IMR-90 (cell line): Measurements from ENCODE around the gene DGKH. TPM values are rescaled to one million over a fixed set of nuclear protein-coding genes. Genes with fewer than 3 reads are reported as not detected.

Source experiments
- ATAC-seq: fragments of 200-7000 bp; cut with Tn5 transposase; 2 replicates; pipeline ENCODE4 v1.9.1; 2020; ENCODE audit warnings: low read depth, mild to moderate bottlenecking, moderate library complexity
- BruUV-seq: library from RNA; stranded (reverse); fragments of 400-500 nt; replicated peaks from 2 replicates; lab custom pipeline; 2021; lab: Mats Ljungman, UMichigan
- CTCF ChIA-PET: fragments of 300-600 bp; formaldehyde crosslinking; extraction: SDS; loops from one replicate; lab custom pipeline; 2021; ENCODE audit warnings: antibody characterized with exemption; lab: Yijun Ruan, JAX
- POLR2A ChIA-PET: fragments of 300-600 bp; sonication (Branson Sonifier 250); formaldehyde crosslinking; loops from one replicate; lab custom pipeline; 2022; ENCODE audit warnings: antibody characterized with exemption; ENCODE audit not compliant: unreplicated experiment; lab: Charles Lee
- DNase-seq: peaks from one replicate; pipeline ENCODE4 v3.0.0; 2013
- H2AFZ ChIP-seq: replicated peaks from 2 replicates; pipeline ENCODE3; 2013; ENCODE audit warnings: low read length, mild to moderate bottlenecking; ENCODE audit not compliant: poor library complexity
- H2AK5ac ChIP-seq: 2 replicates; pipeline ENCODE4 v1.6.1; 2013; ENCODE audit warnings: low read depth, low read length, inconsistent platforms
- H2AK9ac ChIP-seq: replicated peaks from 2 replicates; pipeline ENCODE3; 2013; ENCODE audit warnings: mild to moderate bottlenecking, low read depth, low read length, moderate library complexity; ENCODE audit not compliant: poor library complexity
- H2BK120ac ChIP-seq: 2 replicates; pipeline ENCODE4 v1.6.1; 2013; ENCODE audit warnings: low read depth, low read length, inconsistent platforms
- H2BK15ac ChIP-seq: 3 replicates; pipeline ENCODE4 v1.6.1; 2013; ENCODE audit warnings: low read depth, low read length, inconsistent platforms
- H2BK20ac ChIP-seq: 2 replicates; pipeline ENCODE4 v1.6.1; 2013; ENCODE audit warnings: low read depth, mild to moderate bottlenecking, inconsistent platforms, low read length, moderate library complexity
- H2BK5ac ChIP-seq: 2 replicates; pipeline ENCODE4 v1.6.1; 2013; ENCODE audit warnings: mild to moderate bottlenecking, low read depth, low read length, inconsistent platforms; ENCODE audit not compliant: poor library complexity, severe bottlenecking
- H3K14ac ChIP-seq: replicated peaks from 2 replicates; pipeline ENCODE4 v1.6.1; 2013; ENCODE audit warnings: low read depth, low read length, inconsistent platforms
- H3K18ac ChIP-seq: 2 replicates; pipeline ENCODE4 v1.6.1; 2013; ENCODE audit warnings: low read depth, low read length, control low read depth
- H3K23ac ChIP-seq: 2 replicates; pipeline ENCODE4 v1.6.1; 2013; ENCODE audit warnings: low read depth, low read length, inconsistent platforms
- H3K27ac ChIP-seq: 2 replicates; pipeline ENCODE4 v1.5.1; 2013; ENCODE audit warnings: mild to moderate bottlenecking, control low read depth, low read length; ENCODE audit not compliant: insufficient read depth
- H3K27me3 ChIP-seq: 2 replicates; pipeline ENCODE4 v1.6.1; 2013; ENCODE audit warnings: low read length; ENCODE audit not compliant: control insufficient read depth, insufficient read depth
- H3K36me3 ChIP-seq: 2 replicates; pipeline ENCODE4 v1.6.1; 2013; ENCODE audit warnings: low read length, mixed read lengths; ENCODE audit not compliant: control insufficient read depth, insufficient read depth
- H3K4ac ChIP-seq: 2 replicates; pipeline ENCODE4 v1.6.1; 2013; ENCODE audit warnings: low read depth, low read length, inconsistent platforms
- H3K4me1 ChIP-seq: 2 replicates; pipeline ENCODE4 v1.6.1; 2013; ENCODE audit warnings: low read length, mixed read lengths; ENCODE audit not compliant: control insufficient read depth, insufficient read depth
- H3K4me2 ChIP-seq: 2 replicates; pipeline ENCODE4 v1.6.1; 2013; ENCODE audit warnings: low read depth, mild to moderate bottlenecking, control low read depth, low read length, moderate library complexity
- H3K4me3 ChIP-seq: 2 replicates; pipeline ENCODE4 v1.5.1; 2013; ENCODE audit warnings: low read depth, mild to moderate bottlenecking, control low read depth, low read length, moderate library complexity; ENCODE audit not compliant: insufficient read depth
- H3K56ac ChIP-seq: 2 replicates; pipeline ENCODE4 v1.6.1; 2013; ENCODE audit warnings: low read length, inconsistent platforms; ENCODE audit not compliant: insufficient read depth; ENCODE audit errors: extremely low read depth
- H3K79me1 ChIP-seq, 2 experiments: 2 replicates each; pipeline ENCODE4 v1.6.1; 2013; ENCODE audit warnings: low read length in 2 of 2, inconsistent platforms in 1 of 2, low read depth in 1 of 2
- H3K9ac ChIP-seq: 2 replicates; pipeline ENCODE4 v1.6.1; 2013; ENCODE audit warnings: low read depth, low read length, control low read depth
- H3K9me1 ChIP-seq: 2 replicates; pipeline ENCODE4 v1.6.1; 2013; ENCODE audit warnings: low read length, inconsistent platforms; ENCODE audit not compliant: insufficient read depth
- H3K9me3 ChIP-seq: 2 replicates; pipeline ENCODE4 v1.6.1; 2013; ENCODE audit warnings: low read length; ENCODE audit not compliant: control insufficient read depth, insufficient read depth
- H4K20me1 ChIP-seq: 2 replicates; pipeline ENCODE4 v1.6.1; 2013; ENCODE audit warnings: low read length, inconsistent platforms; ENCODE audit not compliant: insufficient read depth
- H4K5ac ChIP-seq: 2 replicates; pipeline ENCODE4 v1.6.1; 2013; ENCODE audit warnings: mild to moderate bottlenecking, low read depth, low read length, control low read depth
- H4K8ac ChIP-seq, 2 experiments: 2 replicates each; pipeline ENCODE4 v1.6.1; 2013; ENCODE audit warnings: low read depth in 2 of 2, low read length in 2 of 2, control low read depth in 1 of 2, inconsistent platforms in 1 of 2
- H4K91ac ChIP-seq: 2 replicates; pipeline ENCODE4 v1.6.1; 2013; ENCODE audit warnings: low read depth, low read length, inconsistent platforms; ENCODE audit not compliant: insufficient read depth
- BHLHE40 ChIP-seq: fragments of 150-350 bp; IDR thresholded peaks from 2 replicates; pipeline ENCODE4 v1.6.1; 2016; ENCODE audit warnings: mild to moderate bottlenecking, low read depth, low read length
- CHD1 ChIP-seq: IDR thresholded peaks from 2 replicates; pipeline ENCODE4 v1.6.1; 2012; ENCODE audit warnings: low read depth, low read length, improper control_type of control experiment
- MXI1 ChIP-seq: IDR thresholded peaks from 2 replicates; pipeline ENCODE4 v1.6.1; 2012; ENCODE audit warnings: low read depth, mild to moderate bottlenecking, low read length, moderate library complexity, borderline replicate concordance
- NFE2L2 ChIP-seq: fragments of 150-350 bp; IDR thresholded peaks from 2 replicates; pipeline ENCODE4 v1.6.1; 2016; ENCODE audit warnings: low read depth, mild to moderate bottlenecking, low read length
- RFX5 ChIP-seq: IDR thresholded peaks from 2 replicates; pipeline ENCODE4 v1.8.0; 2012; ENCODE audit warnings: low read depth, mild to moderate bottlenecking, low read length, moderate library complexity
- WGBS, 2 experiments: methylation state at CpG; one replicate each; pipeline versions ENCODE4 v1.1.5 to v1.1.7; 2013; ENCODE audit warnings: missing lambda C conversion rate in 2 of 2; ENCODE audit not compliant: insufficient read length in 1 of 2; ENCODE audit errors: extremely low coverage in 2 of 2; 5-methylcytosine and 5-hydroxymethylcytosine counted together
- dilution Hi-C: fragments of 300-500 bp; cut with HindIII; formaldehyde crosslinking; loops from one replicate; pipeline ENCODE4 v1.14.3; 2018; ENCODE audit warnings: low sequenced_read_pairs; ENCODE audit not compliant: unreplicated experiment
- in situ Hi-C: fragments of 300-500 bp; cut with MboI; formaldehyde crosslinking; loops from 3 replicates; pipeline ENCODE4 v1.14.3; 2019; ENCODE audit warnings: low sequenced_read_pairs, inconsistent platforms, mixed read lengths
- intact Hi-C: fragments of 100-400 bp; cut with micrococcal nuclease; formaldehyde crosslinking; loops from 2 replicates; pipeline ENCODE4 v1.10.0; 2022
- polyA plus RNA-seq, 3 experiments: library from polyadenylated mRNA; depleted of rRNA; stranded (reverse); fragments of >200 nt; gene quantifications; 2 replicates each; pipeline ENCODE4 v1.2.3, GENCODE V29; 2012; ENCODE audit warnings: low replicate concordance in 1 of 3
- total RNA-seq: library from RNA; depleted of rRNA; stranded (reverse); fragments of >200 nt; gene quantifications from 2 replicates; pipeline ENCODE4 v1.2.3, GENCODE V29; 2012
- TF ChIP-seq, protein P1 (sequence below): conservative IDR thresholded peaks from 2 replicates; pipeline ENCODE4 v1.5.1; 2012; ENCODE audit warnings: mild to moderate bottlenecking, low read depth, low read length, improper control_type of control experiment

DGKH gene
- total and polyA plus RNA-seq, 2 of the 4 experiments (the other 2 are of a cell fraction), result 2.0 to 13.4 TPM

DNA sequence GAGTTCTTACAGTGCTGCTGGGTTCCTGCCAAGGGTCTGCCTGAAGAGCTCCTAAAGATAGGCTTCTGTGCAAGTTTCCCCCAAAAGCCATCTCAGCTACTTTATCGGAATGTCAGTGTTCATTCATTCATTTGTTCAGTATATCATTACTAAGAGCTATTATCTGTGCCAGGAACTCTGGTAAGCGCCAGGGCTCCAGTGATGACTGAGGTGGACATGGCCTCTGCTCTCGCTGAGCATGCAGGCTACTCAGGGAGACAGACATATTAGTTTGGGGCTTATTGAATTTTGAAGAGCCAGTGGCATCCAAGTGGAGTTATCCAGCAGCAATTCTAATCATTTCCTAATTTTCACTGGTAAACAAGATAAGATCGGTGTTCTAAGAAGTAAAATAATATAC, 65.8 kb downstream of the DGKH start:
- CTCF ChIA-PET, result interaction anchor here (0.5 to 1.3 kb wide), 3 partner anchors 57 to 709 kb away, joined by 3 read pairs; no protein-coding TSS in a partner anchor
- dilution Hi-C loops, result no loop called here

More for the DNA sequence above, 65.8 kb downstream of the DGKH start:
- Histone ChIP-seq H3K9me1 (peaks cover 1% of the 10 kb centered on the region; the same call in 1 of the 2 replicates), H2AK5ac (no peak overlapping the region), H2BK20ac (no peak overlapping the region), H3K36me3 (no peaks in the 10 kb centered on the region; the same call in 1 of the 2 replicates), H3K23ac (no peak overlapping the region), H3K9ac (no peak overlapping the region), H2AK9ac (no peak overlapping the region), H3K56ac (no peak overlapping the region), H2BK120ac (no peak overlapping the region), H3K4me2 (no peak overlapping the region), H3K79me1 (peaks cover 17 to 40% of the 10 kb centered on the region in 2 experiments), H3K18ac (no peak overlapping the region), H3K4me3 (no peak overlapping the region), H3K14ac (no peak overlapping the region), H4K8ac (no peak overlapping the region), H4K5ac (no peak overlapping the region), H3K27ac (no peak overlapping the region), H2AFZ (no peak overlapping the region), H4K20me1 (peaks cover 8% of the 10 kb centered on the region; the same call in 1 of the 2 replicates), H3K4ac (no peak overlapping the region), H4K91ac (no peak overlapping the region), H2BK5ac (no peak overlapping the region), H3K9me3 (no peaks in the 10 kb centered on the region), H2BK15ac (no peak overlapping the region), H3K4me1 (peaks cover 5% of the 10 kb centered on the region; the same call in 1 of the 2 replicates), H3K27me3 (no peaks in the 10 kb centered on the region)
- WGBS, 2 experiments, result no CpG with 5 or more reads among the region's 4 CpGs
- intact Hi-C loops (loop anchor here (5.0 kb wide), 1 partner anchor 657 kb away; the partner anchor contains the start of gene RGCC), in situ Hi-C loops (loop anchor here (5.0 to 10.0 kb wide), 2 partner anchors 447 to 729 kb away; no protein-coding TSS in a partner anchor)
- POLR2A ChIA-PET, result no interaction called here
- ATAC-seq (no peak), DNase-seq (no peak)
- no TSS peak for BruUV-seq
- TF ChIP-seq MXI1, result no peak
- TF ChIP-seq, protein P1, sequence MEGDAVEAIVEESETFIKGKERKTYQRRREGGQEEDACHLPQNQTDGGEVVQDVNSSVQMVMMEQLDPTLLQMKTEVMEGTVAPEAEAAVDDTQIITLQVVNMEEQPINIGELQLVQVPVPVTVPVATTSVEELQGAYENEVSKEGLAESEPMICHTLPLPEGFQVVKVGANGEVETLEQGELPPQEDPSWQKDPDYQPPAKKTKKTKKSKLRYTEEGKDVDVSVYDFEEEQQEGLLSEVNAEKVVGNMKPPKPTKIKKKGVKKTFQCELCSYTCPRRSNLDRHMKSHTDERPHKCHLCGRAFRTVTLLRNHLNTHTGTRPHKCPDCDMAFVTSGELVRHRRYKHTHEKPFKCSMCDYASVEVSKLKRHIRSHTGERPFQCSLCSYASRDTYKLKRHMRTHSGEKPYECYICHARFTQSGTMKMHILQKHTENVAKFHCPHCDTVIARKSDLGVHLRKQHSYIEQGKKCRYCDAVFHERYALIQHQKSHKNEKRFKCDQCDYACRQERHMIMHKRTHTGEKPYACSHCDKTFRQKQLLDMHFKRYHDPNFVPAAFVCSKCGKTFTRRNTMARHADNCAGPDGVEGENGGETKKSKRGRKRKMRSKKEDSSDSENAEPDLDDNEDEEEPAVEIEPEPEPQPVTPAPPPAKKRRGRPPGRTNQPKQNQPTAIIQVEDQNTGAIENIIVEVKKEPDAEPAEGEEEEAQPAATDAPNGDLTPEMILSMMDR, result no peak
- TF ChIP-seq CHD1, result no peak
- no peak for TF ChIP-seq BHLHE40
- no peak for TF ChIP-seq RFX5
- no peak for TF ChIP-seq NFE2L2
